Fibroblast of lung (primary cell): ENCODE measurements around the gene WWOX. TPM values are rescaled to one million over a fixed set of nuclear protein-coding genes. Genes with fewer than 3 reads are reported as not detected.
"Not testable (repeated sequence)": the region's sequence is repeated elsewhere in the genome, so short reads cannot be mapped to it uniquely, and the experiment has no call there.

Experiments
- DNase-seq, 2 donors: peaks; one replicate each; pipeline versions ENCODE4 v3.0.0 to v3.0.0-alpha.2; 2010; ENCODE audit warnings: low read depth in 2 of 2
- H2AFZ ChIP-seq: 2 replicates; pipeline ENCODE4 v1.5.1; 2012; ENCODE audit warnings: low read length, control low read depth, inconsistent platforms
- H3K27ac ChIP-seq: 2 replicates; pipeline ENCODE4 v1.5.1; 2011; ENCODE audit warnings: low read length, control low read depth; ENCODE audit not compliant: insufficient read depth
- H3K27me3 ChIP-seq: 2 replicates; pipeline ENCODE4 v1.5.1; 2011; ENCODE audit warnings: mild to moderate bottlenecking, low read length; ENCODE audit not compliant: control insufficient read depth, insufficient read depth
- H3K36me3 ChIP-seq: 2 replicates; pipeline ENCODE4 v1.5.1; 2011; ENCODE audit warnings: low read length; ENCODE audit not compliant: control insufficient read depth, insufficient read depth
- H3K4me1 ChIP-seq: 2 replicates; pipeline ENCODE4 v1.5.1; 2011; ENCODE audit warnings: low read length; ENCODE audit not compliant: control insufficient read depth, insufficient read depth; ENCODE audit errors: extremely low read depth
- H3K4me2 ChIP-seq: 2 replicates; pipeline ENCODE4 v1.5.1; 2011; ENCODE audit warnings: low read length, control low read depth; ENCODE audit not compliant: insufficient read depth; ENCODE audit errors: extremely low read depth
- H3K4me3 ChIP-seq, 4 experiments: fragments of 200-600 bp in 1 of 4; sonication (generic) in 1 of 4; replicated peaks in 1 of 4; 2 replicates each; pipeline ENCODE4 v1.5.1; 2011 to 2016; ENCODE audit warnings: low read length in 4 of 4, low read depth in 3 of 4, mild to moderate bottlenecking in 3 of 4, control low read depth in 2 of 4, inconsistent platforms in 1 of 4, mixed read lengths in 1 of 4; ENCODE audit not compliant: insufficient read depth in 1 of 4; ENCODE audit errors: control extremely low read depth in 1 of 4
- H3K79me2 ChIP-seq: 2 replicates; pipeline ENCODE4 v1.5.1; 2012; ENCODE audit warnings: mild to moderate bottlenecking, low read length, inconsistent platforms; ENCODE audit not compliant: control insufficient read depth, insufficient read depth
- H3K9ac ChIP-seq: 2 replicates; pipeline ENCODE4 v1.5.1; 2011; ENCODE audit warnings: mild to moderate bottlenecking, low read length, control low read depth; ENCODE audit not compliant: insufficient read depth
- H3K9me3 ChIP-seq: 2 replicates; pipeline ENCODE4 v1.5.1; 2012; ENCODE audit warnings: low read depth, low read length; ENCODE audit not compliant: control insufficient read depth, insufficient read depth
- H4K20me1 ChIP-seq: 2 replicates; pipeline ENCODE4 v1.5.1; 2011; ENCODE audit warnings: low read length; ENCODE audit not compliant: control insufficient read depth, insufficient read depth; ENCODE audit errors: extremely low read depth
- EZH2 ChIP-seq: IDR thresholded peaks from 2 replicates; pipeline ENCODE4 v1.5.1; 2012; ENCODE audit warnings: low read length, control low read depth, mild to moderate bottlenecking; ENCODE audit errors: missing control alignments
- polyA plus RNA-seq, 2 donors: library from polyadenylated mRNA; depleted of rRNA in 1 of 2; stranded (reverse) in 1 of 2; unstranded in 1 of 2; fragments of >200 nt; gene quantifications; 2 replicates each; pipeline ENCODE4 v1.2.1, GENCODE V29; 2011 to 2012; ENCODE audit warnings: missing spikeins in 1 of 2
- total RNA-seq: library from RNA; depleted of rRNA; stranded (reverse); fragments of >200 nt; gene quantifications from 2 replicates; pipeline ENCODE4 v1.2.1, GENCODE V29; 2014
- TF ChIP-seq, protein P1 (sequence below), 2 donors: IDR thresholded peaks in 1 of 2; conservative IDR thresholded peaks in 1 of 2; 1 replicate in 1 of 2; 2 replicates in 1 of 2; pipeline ENCODE4 v1.5.1; 2011 to 2012; ENCODE audit warnings: low read length in 2 of 2, control low read depth in 1 of 2, inconsistent platforms in 1 of 2, low read depth in 1 of 2, mild to moderate bottlenecking in 1 of 2

Gene WWOX
- total and polyA plus RNA-seq, 2 donors (not counting 1 experiment from before 2014, with no cell fraction given) = 5.6 to 16.3 TPM

DNA sequence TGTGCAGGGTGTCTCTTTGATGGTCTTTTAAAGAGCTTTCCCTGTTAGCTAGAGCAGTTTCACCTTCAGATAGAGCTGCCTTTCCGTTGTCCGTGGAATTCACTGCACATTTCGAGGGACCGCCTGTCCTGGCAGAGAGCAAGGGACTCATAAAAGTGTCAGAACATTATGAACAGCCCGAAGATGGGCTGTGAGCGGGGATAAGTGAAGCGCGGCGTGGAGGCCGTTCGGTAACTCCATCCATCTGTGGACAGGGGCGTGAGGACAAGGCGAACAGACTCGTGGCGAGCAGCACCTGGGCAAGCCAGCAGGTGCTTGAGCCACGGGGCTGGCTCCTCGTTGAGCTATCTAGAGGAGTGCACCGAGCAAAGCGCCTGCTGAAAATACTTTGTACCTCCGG lies 1129.9 kb downstream of the WWOX start:
- Histone ChIP-seq H3K9ac (no peak overlapping the region), H3K79me2 (no peaks in the 10 kb centered on the region), H3K4me3 (no peak overlapping the region), H2AFZ (no peak overlapping the region), H3K36me3 (no peaks in the 10 kb centered on the region), H3K4me1 (no peaks in the 10 kb centered on the region), H3K4me2 (no peak overlapping the region), H4K20me1 (no peaks in the 10 kb centered on the region), H3K27me3 (no peaks in the 10 kb centered on the region), H3K27ac (no peak overlapping the region), H3K9me3 (no peaks in the 10 kb centered on the region)
- DNase-seq = no peak
- no peak for TF ChIP-seq EZH2
- TF ChIP-seq, protein P1, sequence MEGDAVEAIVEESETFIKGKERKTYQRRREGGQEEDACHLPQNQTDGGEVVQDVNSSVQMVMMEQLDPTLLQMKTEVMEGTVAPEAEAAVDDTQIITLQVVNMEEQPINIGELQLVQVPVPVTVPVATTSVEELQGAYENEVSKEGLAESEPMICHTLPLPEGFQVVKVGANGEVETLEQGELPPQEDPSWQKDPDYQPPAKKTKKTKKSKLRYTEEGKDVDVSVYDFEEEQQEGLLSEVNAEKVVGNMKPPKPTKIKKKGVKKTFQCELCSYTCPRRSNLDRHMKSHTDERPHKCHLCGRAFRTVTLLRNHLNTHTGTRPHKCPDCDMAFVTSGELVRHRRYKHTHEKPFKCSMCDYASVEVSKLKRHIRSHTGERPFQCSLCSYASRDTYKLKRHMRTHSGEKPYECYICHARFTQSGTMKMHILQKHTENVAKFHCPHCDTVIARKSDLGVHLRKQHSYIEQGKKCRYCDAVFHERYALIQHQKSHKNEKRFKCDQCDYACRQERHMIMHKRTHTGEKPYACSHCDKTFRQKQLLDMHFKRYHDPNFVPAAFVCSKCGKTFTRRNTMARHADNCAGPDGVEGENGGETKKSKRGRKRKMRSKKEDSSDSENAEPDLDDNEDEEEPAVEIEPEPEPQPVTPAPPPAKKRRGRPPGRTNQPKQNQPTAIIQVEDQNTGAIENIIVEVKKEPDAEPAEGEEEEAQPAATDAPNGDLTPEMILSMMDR (conservative IDR thresholded peaks at IDR 0.05 in 1 of 2, IDR thresholded peaks at IDR 0.05 in 1 of 2; ENCODE audit: low read depth in 1 of 2, low read length in 2 of 2) = no peak

DNA sequence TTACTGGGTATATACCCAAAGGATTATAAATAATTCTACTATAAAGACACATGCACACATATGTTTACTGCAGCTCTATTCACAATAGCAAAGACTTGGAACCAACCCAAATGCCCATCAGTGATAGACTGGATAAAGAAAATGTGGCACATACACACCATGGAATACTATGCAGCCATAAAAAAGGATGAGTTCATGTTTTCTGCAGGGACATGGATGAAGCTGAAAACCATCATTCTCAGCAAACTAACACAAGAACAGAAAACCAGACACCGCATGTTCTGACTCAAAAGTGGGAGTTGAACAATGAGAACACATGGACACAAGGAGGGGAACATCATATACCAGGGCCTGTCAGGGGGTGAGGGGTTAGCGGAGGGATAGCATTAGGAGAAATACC lies 1146.2 kb downstream of the WWOX start:
- not testable (repeated sequence) for H3K27me3 ChIP-seq, H3K4me1 ChIP-seq, H2AFZ ChIP-seq, H3K36me3 ChIP-seq, H4K20me1 ChIP-seq, H3K4me2 ChIP-seq, H3K4me3 ChIP-seq, DNase-seq, H3K9me3 ChIP-seq, H3K27ac ChIP-seq, H3K9ac ChIP-seq, H3K79me2 ChIP-seq

DNA sequence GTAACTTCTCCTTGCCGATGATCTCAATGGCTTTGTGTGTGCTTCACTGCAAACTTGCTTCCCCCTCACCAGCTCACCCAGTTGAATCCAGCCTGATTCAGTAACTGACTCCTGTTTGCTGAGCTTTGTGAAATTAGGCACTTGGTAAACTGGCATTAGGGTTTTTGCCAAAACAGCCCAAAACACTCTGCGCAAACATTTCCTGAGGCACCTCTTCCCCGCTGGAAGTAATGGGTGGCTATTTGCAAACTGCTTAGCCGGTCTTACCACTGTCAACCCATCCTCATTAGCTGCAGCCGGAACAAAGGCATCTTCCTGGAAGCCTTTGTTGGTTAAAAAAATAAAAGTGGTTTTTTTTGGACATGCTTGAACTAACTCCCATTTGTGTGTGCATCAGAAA lies 1147.9 kb downstream of the WWOX start:
- DNase-seq = no peak
- no peak for TF ChIP-seq EZH2
- TF ChIP-seq, protein P1 (conservative IDR thresholded peaks at IDR 0.05 in 1 of 2, IDR thresholded peaks at IDR 0.05 in 1 of 2; ENCODE audit: low read depth in 1 of 2, low read length in 2 of 2) = no peak
- H3K9me3 ChIP-seq = no peaks in the 10 kb centered on the region

More for the DNA sequence above, 1147.9 kb downstream of the WWOX start:
- no peaks in the 10 kb centered on the region for H3K27me3 ChIP-seq
- H3K36me3 ChIP-seq = no peaks in the 10 kb centered on the region
- no peak overlapping the region for H3K9ac ChIP-seq
- H3K4me2 ChIP-seq = no peak overlapping the region
- no peaks in the 10 kb centered on the region for H4K20me1 ChIP-seq
- H3K4me3 ChIP-seq = no peak overlapping the region
- no peaks in the 10 kb centered on the region for H3K4me1 ChIP-seq
- no peaks in the 10 kb centered on the region for H3K79me2 ChIP-seq
- no peak overlapping the region for H3K27ac ChIP-seq
- no peak overlapping the region for H2AFZ ChIP-seq
